Ramos (cell line): ENCODE results near the gene GRK2.

Experiments
- in situ Hi-C: fragments of 300-500 bp; cut with MboI; formaldehyde crosslinking; loops from one replicate; pipeline ENCODE4 v1.14.3; 2022; ENCODE audit warnings: low sequenced_read_pairs; ENCODE audit not compliant: unreplicated experiment

Gene GRK2

GRCh38 chr11:67253872-67254624 lies 12.2 kb upstream of the GRK2 start:
- in situ Hi-C loops = no loop called here

GRCh38 chr11:67254798-67255197 lies 11.5 kb upstream of the GRK2 start:
- in situ Hi-C loops = no loop called here

GRCh38 chr11:67255353-67255752 lies 10.9 kb upstream of the GRK2 start:
- in situ Hi-C loops = no loop called here

- in situ Hi-C loops = no loop called here
These were observed 10.4 kb upstream of the GRK2 start for GRCh38 chr11:67255864-67256263.

GRCh38 chr11:67256477-67257135 lies 9.7 kb upstream of the GRK2 start:
- in situ Hi-C loops = no loop called here

- in situ Hi-C loops = loop anchor here (5.0 kb wide), 2 partner anchors 52 to 122 kb away; no protein-coding TSS in a partner anchor
These were observed 5.9 kb upstream of the GRK2 start for GRCh38 chr11:67260406-67260805.

GRCh38 chr11:67260885-67261639 lies 5.2 kb upstream of the GRK2 start:
- in situ Hi-C loops = loop anchor here (5.0 kb wide), 2 partner anchors 51 to 121 kb away; no protein-coding TSS in a partner anchor

GRCh38 chr11:67261640-67261945 lies 4.7 kb upstream of the GRK2 start:
- in situ Hi-C loops = loop anchor here (5.0 kb wide), 2 partner anchors 51 to 121 kb away; no protein-coding TSS in a partner anchor

GRCh38 chr11:67261946-67262681 lies 4.2 kb upstream of the GRK2 start:
- in situ Hi-C loops = loop anchor here (5.0 kb wide), 2 partner anchors 50 to 120 kb away; no protein-coding TSS in a partner anchor

- in situ Hi-C loops = loop anchor here (5.0 kb wide), 2 partner anchors 49 to 119 kb away; no protein-coding TSS in a partner anchor
These were observed 3.3 kb upstream of the GRK2 start for GRCh38 chr11:67262731-67263675.

- in situ Hi-C loops = loop anchor here (5.0 kb wide), 2 partner anchors 48 to 118 kb away; no protein-coding TSS in a partner anchor
These were observed 2.0 kb upstream of the GRK2 start for GRCh38 chr11:67264260-67264659.

- in situ Hi-C loops = loop anchor here (5.0 kb wide), 2 partner anchors 47 to 117 kb away; no protein-coding TSS in a partner anchor
These were observed 1.2 kb upstream of the GRK2 start for GRCh38 chr11:67264877-67265632.

- in situ Hi-C loops = no loop called here
These were observed 432 bp upstream of the GRK2 start for GRCh38 chr11:67265633-67266448.

GRCh38 chr11:67267188-67268080 lies 1.2 kb downstream of the GRK2 start:
- in situ Hi-C loops = no loop called here

- in situ Hi-C loops = no loop called here
These were observed 2.0 kb downstream of the GRK2 start for GRCh38 chr11:67268081-67268961.

GRCh38 chr11:67268962-67269268 lies 2.6 kb downstream of the GRK2 start:
- in situ Hi-C loops = no loop called here
